ENCODE results near the gene MYO9B.

DNA sequence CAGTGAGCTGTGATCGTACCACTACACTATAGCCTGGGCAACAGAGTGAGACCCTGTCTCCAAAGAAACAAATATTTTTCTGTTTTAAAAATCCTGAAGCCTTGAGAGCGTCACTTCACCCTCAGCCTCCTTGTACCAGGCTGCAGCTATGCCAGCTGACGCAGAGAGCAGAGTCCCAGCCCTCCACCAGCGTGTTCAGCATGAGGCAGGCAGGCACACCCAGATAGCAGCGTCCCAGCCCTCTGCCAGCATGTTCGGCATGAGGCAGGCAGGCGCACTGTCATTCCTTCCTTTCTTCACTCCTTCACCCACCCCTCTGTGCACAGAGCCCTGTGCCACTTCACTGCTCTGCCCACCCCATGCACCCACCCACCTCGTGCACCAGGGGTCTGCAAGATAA lies 96.3 kb downstream of the MYO9B start:
- TF ChIP-seq CTCF (optimal IDR thresholded peaks at IDR 0.05 in 1 of 3, IDR thresholded peaks at IDR 0.05 in 1 of 3, conservative IDR thresholded peaks at IDR 0.05 in 1 of 3; ENCODE audit: extremely low read depth in 1 of 3, insufficient read depth in 2 of 3, low read length in 3 of 3) (no peak), EZH2 (IDR thresholded peaks at IDR 0.05; ENCODE audit: low read length) (no peak)
